Measurements from ENCODE around the gene NRXN3.

Gene NRXN3

DNA sequence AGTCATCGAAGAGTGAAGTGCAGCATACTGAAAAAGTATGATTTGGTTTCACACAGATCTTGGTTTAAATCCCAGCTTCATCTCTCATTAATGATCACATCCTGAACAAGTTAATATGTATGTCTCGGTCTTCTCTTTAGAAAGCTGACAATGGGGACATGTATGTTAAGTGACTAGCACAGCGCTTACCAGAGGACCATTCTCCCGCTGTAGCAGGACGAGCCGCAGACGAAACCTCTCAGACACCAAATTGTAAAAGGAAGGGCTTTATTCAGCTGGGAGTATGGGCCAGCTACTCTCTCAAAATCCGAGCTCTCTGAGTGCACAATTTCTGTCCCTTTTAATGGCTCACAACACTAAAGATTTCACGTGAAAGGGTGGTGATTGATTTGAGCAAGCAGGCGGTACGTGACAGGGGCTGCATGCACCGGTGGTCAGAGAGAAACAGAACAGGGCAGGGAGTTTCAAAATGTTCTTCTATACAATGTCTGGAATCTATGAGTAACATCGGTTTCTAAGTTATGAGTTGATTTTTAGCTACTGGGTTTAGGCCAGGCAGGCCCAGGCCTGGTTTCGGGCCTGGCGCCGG is 1358.7 kb downstream of the NRXN3 start:
- DNase-seq, result no peak

DNA sequence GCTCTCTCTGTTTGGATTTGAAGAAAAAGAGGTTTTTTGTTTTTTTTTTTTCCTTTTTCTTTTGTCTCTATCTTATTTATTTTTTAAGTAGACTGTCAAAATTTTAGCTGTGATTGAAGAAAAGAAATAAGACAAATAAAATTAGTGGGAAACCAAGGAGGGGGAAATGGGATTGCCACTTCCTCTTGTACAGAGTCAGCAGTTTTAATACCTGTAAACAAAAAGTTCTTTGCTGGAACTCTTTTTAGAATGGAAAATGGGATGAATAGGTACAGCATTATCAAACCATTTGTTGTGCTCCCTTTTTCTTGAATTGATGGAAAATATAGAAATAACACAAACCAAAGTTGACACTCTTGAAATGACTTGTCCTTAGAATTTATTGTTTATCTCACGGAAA is 1360.4 kb downstream of the NRXN3 start:
- DNase-seq, result no peak

DNA sequence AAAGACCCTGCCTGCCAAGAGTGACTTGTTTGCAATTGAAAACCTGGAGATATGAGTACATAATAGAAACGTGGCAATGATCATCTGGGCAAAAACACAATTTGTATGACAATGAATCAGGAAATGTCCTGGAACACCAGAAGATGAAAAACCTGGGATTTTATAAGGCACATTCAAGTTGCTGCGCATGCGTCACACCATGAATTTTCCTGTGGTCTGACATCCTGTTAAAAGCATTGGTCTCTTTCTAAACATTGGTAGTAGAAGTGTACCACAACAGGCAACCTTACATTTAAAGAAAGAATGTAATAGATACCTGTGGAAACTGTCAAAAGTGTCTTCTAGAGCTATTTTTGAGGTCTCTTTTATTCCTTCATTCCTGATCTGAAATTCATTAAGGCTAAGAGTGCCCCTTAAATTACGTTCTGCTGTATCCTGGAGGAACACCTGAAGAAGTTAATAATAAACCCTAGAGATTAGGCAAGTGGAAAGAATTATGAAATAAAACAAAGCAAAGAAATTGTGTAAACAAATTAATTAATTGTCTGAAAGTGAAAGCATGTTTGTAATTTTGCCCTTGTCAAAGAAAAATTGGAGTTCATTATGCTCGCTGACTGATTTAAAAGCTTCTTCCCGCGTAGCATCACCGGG is 1364.7 kb downstream of the NRXN3 start:
- DNase-seq, result no peak

DNA sequence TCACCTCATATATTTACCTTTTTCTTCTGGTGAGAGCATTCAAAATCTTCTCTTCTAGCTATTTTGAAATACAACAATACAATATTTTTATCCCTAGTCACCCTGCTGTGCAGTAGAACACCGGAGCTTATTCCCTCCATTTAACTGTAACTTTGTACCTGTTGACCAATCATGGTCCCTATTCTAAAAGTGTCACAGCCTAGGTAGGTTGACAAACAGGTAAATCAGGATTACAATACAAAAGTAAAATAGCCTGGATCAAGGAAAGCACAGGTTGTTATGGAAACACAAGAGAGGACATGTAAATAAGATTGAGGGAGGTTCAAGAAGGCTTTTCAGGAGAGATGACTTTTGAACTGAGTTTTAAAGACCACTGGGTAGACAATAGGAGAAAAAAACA is 1370.2 kb downstream of the NRXN3 start:
- no peak for DNase-seq

DNA sequence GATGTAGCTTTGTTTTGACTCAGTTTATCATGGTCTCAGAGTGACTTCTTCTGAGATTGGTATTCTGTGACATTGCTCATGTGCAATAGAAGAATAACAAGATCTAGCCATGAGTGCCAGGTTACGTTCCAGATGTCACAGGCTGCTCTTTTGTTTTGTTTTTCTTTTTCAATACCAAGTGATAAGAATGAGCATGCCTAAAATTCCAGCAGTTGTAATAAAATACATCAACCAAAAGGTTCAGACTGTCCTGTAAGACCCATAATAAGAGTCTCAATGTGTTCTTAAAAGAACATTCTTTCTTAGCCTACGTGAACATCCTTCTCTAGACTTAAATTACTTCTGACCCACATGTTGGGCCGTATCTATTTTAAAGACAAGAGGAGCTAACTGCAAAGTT is 1371.9 kb downstream of the NRXN3 start:
- DNase-seq, result no peak

DNA sequence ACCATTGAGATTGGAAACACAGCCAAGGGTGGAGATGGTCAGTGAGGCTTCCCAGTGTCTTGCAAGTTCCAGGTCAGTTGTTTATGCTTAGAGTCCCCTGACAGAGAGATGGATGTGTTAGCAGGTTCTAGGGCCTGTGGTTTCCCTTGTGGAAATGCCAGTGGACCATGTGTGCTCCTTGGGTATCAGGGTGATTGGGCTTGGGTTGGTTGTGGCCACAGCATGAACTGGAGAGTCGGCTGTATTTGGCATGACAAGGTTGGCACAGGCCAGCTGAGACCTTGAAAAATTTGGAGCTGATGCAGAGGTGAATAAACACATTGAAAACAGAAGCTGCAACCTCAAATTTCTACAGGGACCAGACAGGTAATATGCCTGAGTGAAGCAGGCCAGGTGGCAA is 1373.2 kb downstream of the NRXN3 start:
- DNase-seq, result no peak

DNA sequence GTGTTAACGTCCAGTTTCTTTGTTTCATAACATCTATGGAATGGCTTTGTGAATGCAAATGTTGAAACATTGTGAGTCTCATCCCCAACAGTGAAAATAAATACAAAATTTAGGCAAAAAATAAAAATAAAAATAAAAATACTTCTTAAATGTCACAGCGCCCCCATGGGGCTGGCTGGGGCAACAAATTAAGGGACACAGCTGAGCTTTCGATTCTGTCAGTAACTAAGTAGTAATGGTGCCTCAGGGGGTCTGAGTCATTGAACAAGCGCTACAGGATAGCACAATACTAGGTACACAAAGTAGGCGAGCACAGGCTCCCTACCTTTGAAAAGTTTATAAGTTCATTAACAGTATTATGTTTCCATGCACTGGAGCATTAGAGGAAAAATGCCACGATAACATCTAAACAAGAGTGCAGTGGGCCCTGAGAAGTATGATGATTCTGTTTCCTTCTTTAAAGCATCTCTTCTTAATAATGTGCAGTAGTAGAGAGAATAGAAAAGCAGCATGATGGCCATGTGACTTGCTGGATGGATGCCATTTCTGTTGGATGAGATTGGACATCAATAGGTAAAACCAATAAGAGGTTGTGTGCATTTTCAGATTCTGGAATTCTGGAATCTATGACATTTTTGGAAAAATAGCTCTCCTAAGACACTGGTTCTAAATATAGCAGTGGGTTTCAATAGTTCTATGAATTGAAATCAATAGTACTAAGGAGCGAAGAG is 1374.0 kb downstream of the NRXN3 start:
- DNase-seq, result no peak

DNA sequence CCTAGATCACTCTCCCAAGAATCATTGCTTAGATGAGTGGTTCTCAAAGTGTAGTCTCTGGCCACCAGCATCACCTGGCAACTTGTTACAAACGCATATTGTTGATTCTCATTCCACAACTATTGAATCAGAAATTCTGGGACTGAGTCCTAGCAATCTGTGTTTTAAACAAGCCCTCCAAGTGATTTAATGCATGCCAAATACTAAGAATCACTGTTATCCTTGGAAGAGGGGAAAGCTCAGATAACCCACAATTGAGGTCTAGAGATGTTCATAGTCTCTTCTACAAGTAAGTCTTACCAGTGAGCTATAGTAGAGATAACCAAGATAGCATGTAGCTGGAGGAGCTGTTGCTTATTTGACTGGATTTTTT is 1374.5 kb downstream of the NRXN3 start:
- no peak for DNase-seq

DNA sequence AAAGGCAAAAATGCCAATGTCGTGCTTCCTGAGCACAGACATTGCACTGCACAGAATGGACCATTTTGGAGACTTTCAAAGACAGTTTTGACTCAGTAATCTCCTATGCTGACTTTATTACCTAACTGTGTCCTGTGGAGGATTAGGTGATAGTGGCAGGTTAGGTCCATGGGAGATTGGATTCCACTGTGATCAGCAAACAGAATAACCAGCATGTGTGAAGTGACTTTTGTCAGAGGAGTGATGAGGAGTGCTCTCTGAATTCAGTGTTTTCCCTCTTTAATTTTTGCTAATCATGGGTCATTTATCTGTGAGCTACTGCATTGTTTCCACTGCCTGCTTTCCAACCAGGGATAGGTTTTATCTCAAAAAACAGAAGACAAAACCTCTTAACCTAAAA is 1378.7 kb downstream of the NRXN3 start:
- DNase-seq, result no peak

DNA sequence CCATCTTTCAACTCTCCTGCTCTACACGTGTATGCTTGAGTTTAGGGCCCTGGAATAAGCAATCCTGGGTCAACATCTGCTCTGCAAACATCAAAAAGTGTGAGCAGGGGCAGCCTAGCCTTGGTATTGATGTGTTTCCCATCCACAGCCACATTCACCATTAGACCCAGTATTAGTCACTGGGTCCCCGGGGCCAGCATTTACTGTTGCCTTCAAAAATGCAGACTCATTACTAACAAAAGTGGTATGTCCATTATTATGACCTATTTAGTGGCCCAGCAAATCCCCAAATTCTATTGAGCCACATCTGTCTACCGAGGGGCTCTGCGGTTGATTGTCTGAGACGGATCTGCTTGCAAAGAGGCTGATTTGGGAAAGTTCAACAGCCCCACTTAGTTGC is 1379.3 kb downstream of the NRXN3 start:
- no peak for DNase-seq

DNA sequence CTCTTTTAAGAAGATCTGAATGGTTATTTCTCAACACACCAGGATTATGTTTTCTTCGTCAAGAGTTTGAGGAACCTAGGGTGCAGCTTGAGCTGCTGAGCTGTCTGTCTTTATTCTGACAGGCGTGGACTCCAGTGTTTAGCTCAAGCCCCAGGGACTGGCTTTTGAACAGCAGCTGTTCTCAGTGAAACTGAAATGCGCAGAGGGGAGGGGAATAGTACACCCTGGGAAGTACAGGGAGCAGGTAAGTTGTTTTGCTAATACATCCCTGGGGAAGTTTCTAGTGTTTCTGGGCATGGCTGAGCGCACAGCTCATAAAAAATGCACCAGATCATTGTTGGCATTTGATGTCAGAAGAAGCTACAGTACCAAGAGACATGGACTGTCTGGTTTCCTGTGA is 1381.3 kb downstream of the NRXN3 start:
- no peak for DNase-seq

DNA sequence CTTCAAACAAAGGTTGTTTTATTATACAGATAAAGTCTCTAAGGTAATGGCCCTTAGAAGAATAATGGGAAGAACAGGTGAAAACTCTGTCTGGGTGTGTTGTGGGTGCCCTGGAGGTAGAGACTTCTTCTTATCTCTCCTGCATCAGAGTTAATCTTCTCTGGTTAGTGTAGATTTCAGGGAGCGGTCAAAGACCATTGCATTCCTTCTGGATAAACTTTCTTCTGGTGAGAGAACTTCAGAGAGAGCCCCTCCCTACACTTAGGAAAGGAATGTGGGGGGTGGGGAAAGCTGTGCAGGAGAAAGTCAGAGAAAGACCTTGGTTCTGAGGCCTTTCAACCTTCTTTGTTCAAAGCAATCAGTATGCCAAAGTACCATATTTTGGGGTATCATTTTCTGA is 1382.6 kb downstream of the NRXN3 start:
- DNase-seq, result no peak

DNA sequence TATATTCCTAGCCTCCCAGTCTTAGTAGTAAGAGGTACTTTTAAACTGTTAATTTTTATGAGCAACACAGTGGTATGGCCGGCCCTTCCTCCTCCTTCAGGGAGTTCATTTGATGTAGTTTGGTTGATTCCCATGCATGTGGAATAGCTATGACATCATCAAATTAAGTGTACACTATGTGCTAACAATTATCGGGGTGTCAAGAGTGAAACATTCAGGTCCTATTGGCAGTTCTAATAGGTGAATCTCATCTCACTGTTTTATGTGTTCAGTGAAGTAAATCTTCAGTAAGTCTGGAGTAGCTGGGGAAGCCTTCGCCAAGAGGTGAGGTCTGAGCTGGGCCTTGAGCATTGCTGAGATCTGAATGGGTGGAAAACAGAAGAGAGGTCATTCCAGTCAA is 1384.6 kb downstream of the NRXN3 start:
- no peak for DNase-seq

DNA sequence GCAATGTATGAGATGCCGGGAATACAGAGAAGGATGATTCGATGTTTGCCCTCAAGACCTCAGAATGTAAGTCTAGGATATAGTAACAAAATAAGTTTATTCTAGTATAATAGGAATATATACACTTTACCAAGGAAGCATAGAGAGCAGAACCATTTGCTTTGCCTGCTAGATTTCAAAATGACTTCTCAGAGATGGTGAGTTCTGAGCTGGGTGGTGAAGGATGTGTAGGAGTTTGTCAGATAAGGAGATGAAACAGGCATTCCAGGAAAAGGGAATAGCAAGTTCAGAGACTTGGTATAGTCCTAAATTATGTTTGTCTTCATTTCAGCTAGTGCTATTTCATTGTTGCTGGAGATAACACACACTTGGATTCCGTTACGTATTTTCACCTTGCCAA is 1385.3 kb downstream of the NRXN3 start:
- DNase-seq, result no peak

DNA sequence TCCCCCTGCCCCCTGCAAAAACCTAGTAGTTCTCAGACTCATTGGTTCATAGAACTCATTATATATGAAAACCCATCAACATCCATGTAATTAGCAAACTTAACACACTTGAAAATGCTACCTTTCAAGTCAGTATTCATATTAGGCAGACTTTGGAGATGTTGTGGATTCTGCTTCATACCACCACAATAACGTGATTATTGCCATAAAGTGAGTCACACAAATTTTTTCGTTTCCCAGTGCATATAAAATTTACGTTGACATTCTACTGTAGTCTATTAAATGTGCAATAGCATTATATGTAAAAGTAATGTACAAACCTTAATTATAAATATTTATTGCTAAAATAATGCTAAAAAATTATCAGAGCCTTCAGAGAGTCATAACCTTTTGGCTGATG is 1387.1 kb downstream of the NRXN3 start:
- DNase-seq, result no peak

DNA sequence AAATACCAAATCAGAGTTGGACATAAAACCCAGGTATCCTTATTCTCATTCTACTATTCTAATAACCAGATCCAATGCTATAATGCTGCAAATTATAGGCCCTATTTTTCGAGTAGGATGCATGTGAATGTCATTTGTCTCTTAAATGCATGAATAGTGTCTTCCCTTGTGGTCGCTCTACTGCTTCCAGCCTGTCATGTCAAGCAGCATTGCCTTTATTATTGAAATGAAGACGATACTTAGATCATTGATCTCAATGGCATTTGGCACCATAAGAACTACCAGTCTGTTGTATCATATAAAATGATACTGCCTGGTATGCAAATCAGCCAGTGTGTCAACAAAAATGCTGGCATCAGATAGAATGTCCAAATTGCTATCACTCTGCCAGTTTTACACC is 1392.0 kb downstream of the NRXN3 start:
- no peak for DNase-seq

DNA sequence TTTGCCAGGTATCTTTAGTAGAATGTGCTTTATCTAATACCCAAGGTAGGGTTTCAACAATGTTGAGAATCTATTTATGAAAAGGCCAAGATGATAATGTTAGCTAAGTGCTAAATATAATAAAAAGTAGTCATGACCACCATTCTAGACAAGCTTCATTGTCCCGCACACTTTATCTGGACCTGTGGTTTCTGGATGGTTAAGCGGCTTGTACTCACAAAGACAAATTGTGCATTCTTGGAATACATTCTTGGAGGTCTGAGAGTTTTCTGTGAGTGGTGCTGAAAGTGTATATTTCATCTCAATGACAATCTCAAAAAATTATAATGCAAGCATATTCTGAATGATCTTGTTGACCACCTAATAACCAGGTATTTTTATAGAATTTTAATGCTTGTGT is 1394.2 kb downstream of the NRXN3 start:
- DNase-seq, result no peak

DNA sequence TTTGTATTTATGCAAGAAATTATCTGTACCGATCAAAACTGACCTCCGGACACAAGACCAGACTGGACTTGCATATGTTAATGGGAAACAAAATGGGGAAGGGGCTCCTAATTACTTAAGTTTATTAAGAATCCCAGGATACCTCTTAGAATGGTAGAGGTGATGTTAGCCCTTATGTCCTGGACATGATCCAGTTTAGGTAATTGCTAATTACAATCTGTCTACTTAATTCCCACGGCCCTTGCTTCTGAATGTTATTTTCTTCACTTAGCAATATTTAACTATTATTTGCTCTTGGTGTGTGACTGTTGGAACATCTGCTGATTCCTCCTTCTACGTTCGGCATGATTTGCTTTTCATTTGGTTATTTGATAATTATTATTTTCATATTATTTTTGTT is 1397.1 kb downstream of the NRXN3 start:
- DNase-seq, result no peak

DNA sequence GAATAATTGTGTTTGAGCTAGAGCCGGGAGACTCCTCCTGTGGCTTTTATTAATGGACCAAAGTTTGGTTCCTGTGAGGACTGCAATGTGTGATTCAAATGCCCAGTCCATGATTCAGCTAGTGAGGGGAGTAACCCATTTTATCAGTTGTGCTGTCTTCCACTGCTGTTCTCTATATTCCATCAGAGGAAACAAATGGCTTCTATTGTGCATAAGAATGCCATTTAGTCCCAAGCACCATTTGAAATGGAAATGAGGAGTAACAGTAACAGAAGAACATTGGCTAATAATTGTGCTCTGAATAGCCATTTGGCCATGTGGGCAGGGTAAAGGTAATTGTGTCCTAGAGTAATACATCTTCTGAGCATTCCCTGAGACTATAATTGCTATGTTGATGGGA is 1398.4 kb downstream of the NRXN3 start:
- DNase-seq, result no peak

DNA sequence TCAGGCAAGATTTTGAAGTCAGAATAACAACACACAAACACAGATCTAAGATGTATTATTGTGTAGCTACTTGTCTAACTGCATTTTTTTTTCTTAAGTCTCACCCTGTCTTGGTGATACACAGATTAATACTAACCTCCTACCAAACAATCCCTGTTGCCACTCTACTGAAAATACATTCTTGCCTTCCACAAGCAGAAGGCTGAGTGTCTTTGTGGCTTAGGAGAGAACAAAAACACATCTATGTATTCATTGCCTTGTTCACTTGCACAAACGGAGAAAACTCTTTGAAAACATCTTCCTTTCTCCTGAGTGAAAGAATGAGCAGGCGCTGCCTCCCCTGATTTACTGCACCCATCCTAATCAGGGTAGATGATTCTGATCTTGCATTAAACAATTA is 1398.9 kb downstream of the NRXN3 start:
- DNase-seq, result no peak

DNA sequence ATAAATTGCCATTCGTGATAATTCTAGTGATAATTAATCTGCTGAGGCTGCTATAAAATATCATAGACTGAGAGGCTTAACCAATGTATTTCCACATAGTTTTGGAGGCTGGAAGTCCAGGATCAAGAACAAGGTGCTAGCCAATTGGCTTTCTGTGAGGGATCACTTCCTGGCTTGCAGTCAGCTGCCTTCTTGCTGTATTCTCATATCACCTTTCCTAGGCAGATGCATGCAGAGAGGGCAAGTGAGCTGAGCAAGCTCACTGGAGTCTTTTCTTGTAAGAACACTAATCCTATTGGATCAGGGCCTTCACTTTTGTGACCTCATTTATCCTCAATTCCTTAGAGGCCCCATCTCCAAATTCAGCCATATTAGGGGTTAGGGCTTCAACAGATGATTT is 1400.5 kb downstream of the NRXN3 start:
- no peak for DNase-seq

DNA sequence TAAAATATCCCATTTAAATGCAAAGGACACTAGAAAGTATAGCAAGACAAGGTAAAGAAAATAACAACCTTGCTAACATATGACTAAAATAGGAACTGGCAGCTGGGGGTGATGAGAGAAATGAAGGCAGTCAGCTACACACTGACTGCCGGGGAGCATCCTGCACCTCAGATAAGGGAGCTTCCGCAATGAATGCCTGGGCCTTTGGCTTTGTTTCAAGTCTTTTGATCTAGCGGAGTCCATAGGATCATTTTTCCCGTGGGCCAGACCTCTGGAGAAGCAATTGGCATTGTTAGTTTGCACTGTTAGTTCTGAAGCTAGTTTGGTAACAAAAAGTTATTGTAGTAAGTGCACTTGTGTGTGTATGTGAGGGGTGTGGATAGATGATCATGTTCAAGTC is 1401.2 kb downstream of the NRXN3 start:
- DNase-seq, result no peak

DNA sequence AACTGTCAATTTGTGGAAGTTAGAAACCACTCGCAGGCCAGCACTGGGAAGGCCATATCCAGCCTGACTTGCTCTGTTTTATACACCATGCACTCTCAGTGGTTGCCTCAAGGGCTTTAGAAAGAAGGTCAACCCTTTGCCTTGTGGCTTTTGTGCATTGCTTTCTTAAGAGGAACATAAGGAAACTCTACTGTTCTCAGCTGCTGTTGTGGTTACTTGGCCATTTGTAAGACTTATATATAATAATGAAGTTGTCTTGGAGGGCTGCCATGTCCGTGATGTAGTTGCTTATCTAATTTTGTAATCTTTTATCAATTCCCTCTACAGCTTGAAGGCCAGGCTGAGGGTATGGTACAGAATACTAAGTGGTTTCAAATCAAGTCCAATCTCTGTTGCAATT is 1403.3 kb downstream of the NRXN3 start:
- no peak for DNase-seq

DNA sequence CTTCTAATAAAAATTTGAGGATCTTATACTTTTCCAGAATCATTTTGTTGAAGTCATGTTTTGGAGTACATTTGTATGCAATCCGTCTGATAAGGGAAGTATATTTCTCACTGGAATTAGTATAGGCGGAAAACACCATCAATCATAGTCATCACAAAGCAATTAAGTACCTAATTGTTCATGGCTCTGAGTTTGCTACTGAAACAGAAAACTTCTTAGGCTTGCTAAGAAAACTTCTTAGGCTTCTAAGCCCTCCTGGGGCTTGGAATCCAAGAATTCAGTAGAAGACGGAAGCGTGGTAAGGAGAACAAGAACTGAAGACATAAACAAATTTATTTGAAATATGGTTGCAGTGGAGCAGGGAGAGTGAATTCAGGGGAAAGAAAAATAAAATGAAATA is 1404.9 kb downstream of the NRXN3 start:
- DNase-seq, result no peak

DNA sequence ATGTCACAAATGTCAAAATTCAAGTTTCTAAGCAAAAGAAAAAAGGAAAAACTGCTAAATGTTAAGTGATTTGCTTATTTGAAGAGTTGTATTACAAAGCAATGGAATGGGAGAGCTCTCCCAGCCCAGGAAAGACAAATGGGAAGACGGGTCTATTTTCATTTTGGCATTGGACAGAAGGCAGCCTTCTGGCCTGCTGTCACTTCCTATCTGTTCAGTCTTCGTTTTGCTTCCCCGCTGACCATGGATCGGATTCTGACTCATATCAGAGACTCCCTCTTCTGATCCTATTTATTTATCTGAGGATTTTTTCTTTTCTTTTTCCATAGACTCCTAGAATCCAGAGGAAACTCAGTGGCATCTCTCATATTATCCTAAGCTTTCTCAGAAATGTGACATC is 1406.3 kb downstream of the NRXN3 start:
- no peak for DNase-seq

All from CD4-positive, alpha-beta T cell treated with Interleukin-15 for 1 hour (primary cell).